A549 treated with AZD2906 at 1 μM for 4 hours (cell line): ENCODE results near the gene SPOPL. TPM values are rescaled to one million over a fixed set of nuclear protein-coding genes. Genes with fewer than 3 reads are reported as not detected.

Experiments
- total RNA-seq: library from RNA; stranded (reverse); fragments of 200-300 nt; extraction: Qiagen RNA extraction; gene quantifications from 5 replicates; pipeline ENCODE4 v1.2.3, GENCODE V29; 2022

The SPOPL gene
- 6.1 to 8.0 TPM (median 7.8 TPM) in 5 replicates for total RNA-seq

DNA sequence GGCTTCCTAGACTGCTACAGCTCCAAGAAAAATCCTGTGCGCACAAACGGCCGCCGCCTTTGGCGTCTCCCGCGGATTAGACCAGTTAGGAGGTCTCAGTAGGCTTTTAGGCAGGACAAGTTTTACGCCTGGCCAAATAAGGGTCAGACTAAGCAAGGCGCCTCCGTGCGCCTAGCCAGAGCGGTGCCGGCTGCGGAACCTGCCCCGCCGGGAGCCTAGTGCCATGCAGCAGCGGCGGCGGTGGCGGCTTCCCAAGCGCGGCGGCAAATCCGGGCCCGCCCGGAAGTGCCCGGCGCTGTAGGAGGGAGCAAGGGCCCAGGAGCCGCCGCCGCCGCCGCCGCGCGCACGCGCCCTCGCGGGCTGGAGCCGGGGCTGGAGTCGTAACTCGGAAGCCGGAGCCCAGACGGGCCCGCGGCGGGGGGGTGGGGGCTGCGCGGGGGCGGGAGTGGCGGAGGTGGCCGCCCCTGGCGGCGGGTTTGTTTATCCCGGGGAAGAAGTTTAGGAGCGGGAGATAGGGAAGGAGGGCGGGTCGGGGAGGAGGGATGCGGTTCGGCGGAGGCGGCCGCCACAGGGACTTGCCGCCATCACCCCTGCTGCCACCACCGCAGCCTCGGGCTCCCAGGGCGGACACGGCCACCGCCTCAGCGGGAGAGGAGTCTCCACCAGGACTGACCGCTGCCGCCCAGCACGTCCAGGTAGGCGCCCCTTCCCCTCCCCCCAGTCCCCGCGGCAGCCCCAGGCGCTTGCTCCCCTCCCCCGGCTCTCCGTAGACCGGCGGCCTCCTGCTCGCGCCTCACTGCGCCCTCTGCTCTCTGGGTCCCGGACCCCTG lies at the start of gene SPOPL:
SPOPL (plus strand) TSS at position 346 of the 830 bp plus-strand sequence. CDS start 48,447 bp downstream, outside the sequence.

